NCI-H2107 (cell line): ENCODE data around the gene TBCD.
"Not testable (repeated sequence)": the region's sequence is repeated elsewhere in the genome, so short reads cannot be mapped to it uniquely, and the experiment has no call there.

Source experiments
- DNase-seq: peaks from one replicate; lab custom pipeline; 2025; lab: John Stamatoyannopoulos, UW

TBCD gene

GRCh38 chr17:82729479-82730260, 22.2 kb upstream of the TBCD start:
- DNase-seq, result no peak

GRCh38 chr17:82732118-82732743, 19.6 kb upstream of the TBCD start:
- DNase-seq, result no peak

GRCh38 chr17:82734987-82735866, 16.6 kb upstream of the TBCD start, which contains the start of gene FN3K:
Gene FN3K (plus strand): TSS chr17:82735615. CDS start chr17:82735637, 22 bp downstream.
- DNase-seq, result peak; percentile 31

- DNase-seq, result no peak
These were observed 15.2 kb upstream of the TBCD start for GRCh38 chr17:82736511-82737185.

- DNase-seq, result no peak
These were observed 13.6 kb upstream of the TBCD start for GRCh38 chr17:82737967-82738877.

- no peak for DNase-seq
These were observed 10.7 kb upstream of the TBCD start for GRCh38 chr17:82740906-82741759.

- DNase-seq, result no peak
These were observed 8.3 kb upstream of the TBCD start for GRCh38 chr17:82743344-82744219.

- DNase-seq, result not testable (repeated sequence)
These were observed 7.1 kb upstream of the TBCD start for GRCh38 chr17:82744736-82745135.

- no peak for DNase-seq
These were observed 6.3 kb upstream of the TBCD start for GRCh38 chr17:82745524-82745923.

GRCh38 chr17:82748756-82749155, 3.1 kb upstream of the TBCD start:
- no peak for DNase-seq

GRCh38 chr17:82750241-82750908, 1.5 kb upstream of the TBCD start:
- no peak for DNase-seq

- DNase-seq, result no peak
These were observed 694 bp upstream of the TBCD start for GRCh38 chr17:82751171-82751570.

- no peak for DNase-seq
These were observed 721 bp downstream of the TBCD start for GRCh38 chr17:82752371-82753200.

- no peak for DNase-seq
These were observed 1.3 kb downstream of the TBCD start for GRCh38 chr17:82753201-82753464.

- DNase-seq, result no peak
These were observed 2.7 kb downstream of the TBCD start for GRCh38 chr17:82754297-82755208.

GRCh38 chr17:82756166-82756565, 4.3 kb downstream of the TBCD start:
- DNase-seq, result no peak

- DNase-seq, result no peak
These were observed 13.5 kb downstream of the TBCD start for GRCh38 chr17:82765371-82765770.
